SK-N-DZ (cell line): ENCODE data around the gene BOD1L2. TPM values are rescaled to one million over a fixed set of nuclear protein-coding genes. Genes with fewer than 3 reads are reported as not detected.

Experiments used
- DNase-seq: peaks from one replicate; pipeline ENCODE4 v3.0.0-alpha.2; 2015; ENCODE audit warnings: low spot score
- polyA plus RNA-seq, 2 experiments: library from polyadenylated mRNA; depleted of rRNA; stranded (reverse); fragments of >200 nt; gene quantifications; 2 replicates each; pipeline ENCODE4 v1.2.3, GENCODE V29; 2014

Gene BOD1L2
- polyA plus RNA-seq (2014; cell fraction: cytosol; rRNA removed), result not detected in 2 replicates
- polyA plus RNA-seq (2014; cell fraction: nucleus; rRNA removed), result not detected in 2 replicates

GRCh38 chr18:57146956-57147636 is at the start of gene BOD1L2:
Gene BOD1L2, plus strand, starts transcription at chr18:57147087. Its CDS starts 226 bp downstream, at chr18:57147313.
- no peak for DNase-seq

- no peak for DNase-seq
Measured at GRCh38 chr18:57107140-57107832, 39.6 kb upstream of the BOD1L2 start.

GRCh38 chr18:57110290-57110689 is 36.6 kb upstream of the BOD1L2 start:
- DNase-seq, result no peak

GRCh38 chr18:57113799-57114420 is 33.0 kb upstream of the BOD1L2 start:
- DNase-seq, result no peak

GRCh38 chr18:57116598-57117132 is 30.2 kb upstream of the BOD1L2 start:
- DNase-seq, result no peak

GRCh38 chr18:57121542-57122112 is 25.3 kb upstream of the BOD1L2 start:
- no peak for DNase-seq

- DNase-seq, result no peak
Measured at GRCh38 chr18:57122936-57123510, 23.9 kb upstream of the BOD1L2 start.

GRCh38 chr18:57125627-57126026 is 21.3 kb upstream of the BOD1L2 start:
- DNase-seq, result no peak

- peak; percentile 39 for DNase-seq
Measured at GRCh38 chr18:57128220-57128932, 18.5 kb upstream of the BOD1L2 start.

GRCh38 chr18:57131101-57131500 is 15.8 kb upstream of the BOD1L2 start:
- DNase-seq, result no peak

- no peak for DNase-seq
Measured at GRCh38 chr18:57131782-57132181, 15.1 kb upstream of the BOD1L2 start.

GRCh38 chr18:57134618-57135135 is 12.2 kb upstream of the BOD1L2 start:
- DNase-seq, result no peak

GRCh38 chr18:57135699-57136098 is 11.2 kb upstream of the BOD1L2 start:
- DNase-seq, result no peak

GRCh38 chr18:57137847-57138246 is 9.0 kb upstream of the BOD1L2 start:
- DNase-seq, result no peak

- DNase-seq, result no peak
Measured at GRCh38 chr18:57141208-57142129, 5.4 kb upstream of the BOD1L2 start.

- no peak for DNase-seq
Measured at GRCh38 chr18:57142324-57142723, 4.6 kb upstream of the BOD1L2 start.

- DNase-seq, result no peak
Measured at GRCh38 chr18:57143265-57143664, 3.6 kb upstream of the BOD1L2 start.

- DNase-seq, result no peak
Measured at GRCh38 chr18:57148263-57148662, 1.4 kb downstream of the BOD1L2 start.

- no peak for DNase-seq
Measured at GRCh38 chr18:57149051-57149450, 2.2 kb downstream of the BOD1L2 start.

GRCh38 chr18:57149531-57149930 is 2.6 kb downstream of the BOD1L2 start:
- no peak for DNase-seq
